Stimulated activated CD8-positive, alpha-beta memory T cell treated with anti-CD3 and anti-CD28 coated beads, Interleukin-7, amount 100 ng/mL, for 4 hours (primary cell): ENCODE measurements around the gene EPC2.

Experiments used
- DNase-seq, 2 donors: peaks; one replicate each; pipeline ENCODE4 v3.0.0-alpha.2; 2020; ENCODE audit warnings: low read depth in 2 of 2

Gene EPC2

GRCh38 chr2:148643998-148644882 lies at the start of gene EPC2:
TSS of gene EPC2 (plus strand) at chr2:148644751. CDS start at chr2:148645018, 267 bp downstream.
- peak; percentile 73 to 87 for DNase-seq

GRCh38 chr2:148596018-148596417 lies 48.5 kb upstream of the EPC2 start:
- DNase-seq: no peak

DNA sequence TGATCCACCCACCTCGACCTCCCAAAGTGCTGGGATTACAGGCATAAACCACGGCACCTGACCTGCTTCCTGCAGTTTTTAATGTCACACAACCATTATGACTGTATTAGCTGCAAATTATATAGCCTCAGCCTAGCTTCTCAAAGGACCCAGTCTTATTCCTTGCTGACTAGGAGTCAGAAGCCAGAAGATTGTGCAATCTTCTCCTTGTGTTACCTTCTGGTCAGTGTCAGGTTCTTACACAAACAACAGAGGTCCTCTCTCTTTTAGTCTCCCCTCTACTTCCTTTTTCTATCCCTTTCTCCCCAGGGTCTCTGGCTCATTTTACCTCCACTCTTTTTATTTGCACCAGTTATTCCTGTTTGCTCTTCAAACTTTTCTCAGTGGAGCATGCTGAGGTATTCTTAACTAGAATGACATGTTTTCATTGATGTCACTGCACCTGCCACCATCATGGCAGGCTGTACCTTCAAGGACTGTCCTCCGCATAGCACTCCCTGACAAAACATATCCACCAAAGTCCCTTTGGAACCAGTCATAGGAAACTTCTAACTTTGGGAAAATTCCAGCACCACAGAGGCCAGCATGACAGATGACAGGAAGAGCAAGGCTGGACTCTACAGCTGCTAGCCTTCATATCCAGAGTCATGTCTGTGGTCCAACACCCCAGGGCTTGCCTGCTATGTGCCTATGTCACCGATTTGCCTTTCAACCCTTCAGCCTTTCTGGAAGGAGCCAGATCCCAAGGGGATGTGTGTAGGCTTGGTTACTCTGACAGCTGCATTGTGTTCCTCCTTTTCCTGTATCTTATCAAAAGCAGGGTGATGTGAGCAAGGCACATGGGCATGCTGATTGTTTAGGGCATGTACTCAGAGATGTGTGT lies 45.2 kb upstream of the EPC2 start:
- DNase-seq: no peak

DNA sequence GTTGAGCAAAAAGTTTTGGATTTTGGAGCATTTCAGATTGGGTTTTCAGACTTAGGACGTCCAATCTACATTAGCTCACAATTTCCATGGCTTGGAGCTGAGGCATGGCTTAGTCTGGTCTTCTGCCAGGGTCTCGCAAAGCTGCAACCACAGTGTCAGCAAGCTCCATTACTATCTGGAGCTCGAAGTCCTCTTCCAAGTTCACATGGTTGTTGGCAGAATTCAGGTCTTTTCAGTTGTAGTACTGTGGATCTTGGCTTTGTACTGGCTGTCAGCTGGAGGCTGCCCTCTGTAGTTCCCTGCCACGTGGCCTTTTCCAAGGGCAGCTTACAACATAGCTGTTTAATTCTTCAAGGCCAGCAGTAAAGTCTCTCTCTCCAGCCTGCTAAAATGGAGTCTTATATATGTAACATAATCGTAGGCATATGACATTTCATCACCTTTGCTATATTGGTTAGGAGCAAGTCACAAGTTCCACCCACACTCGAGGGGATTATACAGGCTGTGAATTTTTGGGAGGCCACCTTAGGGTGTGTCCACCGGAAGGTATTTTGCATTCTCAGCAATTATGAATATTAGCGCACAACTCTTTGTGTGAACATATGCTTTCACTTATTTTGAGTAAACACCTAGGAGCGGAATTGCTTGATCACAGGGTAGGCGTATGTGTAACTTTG lies 41.5 kb upstream of the EPC2 start:
- no peak for DNase-seq

GRCh38 chr2:148603562-148603920 lies 41.0 kb upstream of the EPC2 start:
- DNase-seq: no peak

DNA sequence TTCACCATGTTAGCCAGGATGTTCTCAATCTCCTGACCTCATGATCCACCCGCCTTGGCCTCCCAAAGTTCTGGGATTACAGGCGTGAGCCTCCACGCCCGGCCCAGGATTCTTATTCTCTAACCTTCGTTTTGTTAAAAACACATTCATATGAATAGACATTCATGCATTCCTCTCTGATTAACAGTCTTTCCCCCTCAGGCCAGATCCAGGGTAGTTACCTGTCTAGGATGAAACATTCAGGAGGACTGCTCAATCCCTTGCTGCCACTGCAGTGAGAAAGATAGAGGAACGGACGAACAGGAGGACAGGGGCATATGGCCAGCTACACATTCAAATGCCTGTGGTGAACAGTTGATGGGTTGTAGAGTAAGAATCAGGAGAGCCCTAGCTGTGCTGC lies 39.6 kb upstream of the EPC2 start:
- no peak for DNase-seq

GRCh38 chr2:148607566-148607965 lies 37.0 kb upstream of the EPC2 start:
- DNase-seq: no peak

DNA sequence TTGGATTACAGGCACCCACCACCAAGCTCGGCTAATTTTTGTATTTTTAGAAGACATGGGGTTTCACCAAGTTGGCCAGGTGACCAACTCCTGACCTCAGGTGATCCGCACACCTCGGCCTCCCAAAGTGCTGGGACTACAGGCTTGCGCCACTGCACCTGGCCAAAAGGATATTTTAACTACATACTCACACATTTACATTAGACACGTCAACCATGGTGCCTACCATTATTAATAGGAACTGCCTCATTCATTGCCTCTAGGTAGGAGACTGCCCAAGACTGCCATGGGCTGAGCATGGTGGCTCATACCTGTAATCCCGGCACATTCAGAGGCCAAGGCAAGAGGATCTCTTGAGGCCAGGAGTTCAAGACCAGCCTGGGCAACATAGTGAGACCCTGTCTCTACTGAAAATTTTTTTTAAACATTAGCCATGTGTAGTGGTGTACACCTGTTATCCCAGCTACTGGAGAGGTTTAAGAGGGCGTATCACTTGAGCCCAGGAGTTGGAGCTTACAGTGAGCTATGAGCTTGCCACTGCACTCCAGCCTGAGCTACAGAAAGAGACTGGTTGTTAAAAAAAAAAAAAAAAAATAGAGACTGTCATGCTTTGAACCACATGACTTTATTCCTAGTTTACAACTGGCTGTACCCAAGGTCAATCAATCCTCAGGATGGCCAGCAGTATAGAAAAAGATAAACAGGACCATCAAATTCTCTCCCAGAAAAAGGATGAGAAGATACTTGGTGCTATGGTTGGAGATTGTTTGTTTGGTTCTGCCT lies 31.1 kb upstream of the EPC2 start:
- DNase-seq: no peak

- no peak for DNase-seq
These were observed 30.6 kb upstream of the EPC2 start for GRCh38 chr2:148614014-148614321.

- DNase-seq: no peak
These were observed 30.1 kb upstream of the EPC2 start for GRCh38 chr2:148614322-148615049.

- DNase-seq: no peak
These were observed 29.1 kb upstream of the EPC2 start for GRCh38 chr2:148615381-148615841.

GRCh38 chr2:148616662-148617061 lies 27.9 kb upstream of the EPC2 start:
- no peak for DNase-seq

DNA sequence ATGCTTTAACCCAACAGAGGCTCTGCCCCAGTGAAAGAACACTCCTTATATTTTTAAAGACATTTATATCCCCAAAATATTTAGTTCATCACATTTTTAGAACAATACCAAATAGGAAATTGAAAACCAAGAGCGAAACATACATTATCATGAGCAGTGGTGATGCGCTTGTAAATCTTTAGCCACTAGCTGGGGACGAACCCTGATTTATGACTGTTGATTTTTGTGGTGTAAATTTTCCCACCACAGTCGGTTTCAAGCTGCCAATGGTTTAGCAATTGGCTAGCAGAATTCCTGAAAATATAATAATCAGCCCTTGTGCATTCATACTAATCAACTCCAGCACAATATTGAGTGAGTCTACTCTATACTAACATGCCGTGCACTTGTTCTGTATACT lies 27.3 kb upstream of the EPC2 start:
- no peak for DNase-seq

GRCh38 chr2:148619560-148620195 lies 24.9 kb upstream of the EPC2 start:
- DNase-seq: no peak

DNA sequence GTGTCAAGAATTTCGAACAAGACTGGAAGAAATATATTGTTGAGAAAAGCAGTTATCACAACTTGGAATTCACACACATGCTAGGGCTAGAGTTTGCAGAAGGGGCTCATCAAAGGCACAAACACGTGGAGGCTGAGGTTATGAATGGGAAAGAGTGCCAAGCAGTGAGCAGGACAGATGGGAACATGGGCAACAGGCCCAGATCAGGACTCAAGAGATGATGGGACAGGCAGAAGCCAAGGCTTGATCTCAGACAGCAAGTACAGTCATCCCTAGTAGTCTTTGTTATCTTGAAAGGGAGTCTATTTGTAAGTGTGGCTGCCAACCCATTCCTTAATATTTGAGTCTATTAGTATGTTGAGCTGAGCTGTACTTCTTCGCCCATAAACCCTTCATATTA lies 22.2 kb upstream of the EPC2 start:
- DNase-seq: no peak

GRCh38 chr2:148623086-148623485 lies 21.5 kb upstream of the EPC2 start:
- no peak for DNase-seq

DNA sequence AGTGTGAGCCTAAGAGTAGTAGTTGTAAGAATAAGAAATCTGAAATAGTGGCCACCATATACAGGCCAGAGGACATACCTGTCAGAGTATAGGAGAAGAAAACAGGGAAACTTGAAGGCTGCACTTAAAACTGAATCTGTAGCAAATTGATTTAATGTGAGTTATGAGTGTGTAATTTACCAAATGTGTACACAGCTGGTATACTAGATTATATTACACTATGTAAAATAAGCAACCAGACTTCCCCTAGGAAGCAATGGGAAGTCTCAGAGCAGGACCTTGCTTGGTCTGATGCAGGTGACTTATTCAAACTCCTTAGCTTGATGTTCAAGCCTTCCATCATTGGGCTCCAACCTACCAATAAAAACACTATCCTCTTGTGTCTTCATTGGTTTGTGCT lies 17.3 kb upstream of the EPC2 start:
- no peak for DNase-seq

DNA sequence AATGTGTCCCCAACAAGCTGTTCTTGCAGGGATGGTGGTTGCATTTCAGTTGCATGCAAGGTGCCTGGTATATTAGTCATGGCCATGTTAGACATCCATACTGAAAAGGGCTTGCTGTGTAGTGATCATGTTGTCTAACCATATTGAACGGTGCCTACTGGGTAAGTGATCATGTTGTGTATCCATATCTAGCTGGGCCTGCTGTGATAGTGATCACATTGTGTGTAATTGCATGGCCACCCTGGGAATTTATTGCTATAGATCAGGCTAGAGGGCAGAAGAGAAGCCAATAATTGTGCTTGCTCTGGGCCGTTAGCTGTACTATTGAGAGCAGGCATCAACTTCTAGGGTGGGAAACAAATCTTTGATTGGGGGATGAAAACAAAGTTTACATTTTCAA lies 9.8 kb upstream of the EPC2 start:
- no peak for DNase-seq

GRCh38 chr2:148638543-148638942 lies 6.0 kb upstream of the EPC2 start:
- no peak for DNase-seq

DNA sequence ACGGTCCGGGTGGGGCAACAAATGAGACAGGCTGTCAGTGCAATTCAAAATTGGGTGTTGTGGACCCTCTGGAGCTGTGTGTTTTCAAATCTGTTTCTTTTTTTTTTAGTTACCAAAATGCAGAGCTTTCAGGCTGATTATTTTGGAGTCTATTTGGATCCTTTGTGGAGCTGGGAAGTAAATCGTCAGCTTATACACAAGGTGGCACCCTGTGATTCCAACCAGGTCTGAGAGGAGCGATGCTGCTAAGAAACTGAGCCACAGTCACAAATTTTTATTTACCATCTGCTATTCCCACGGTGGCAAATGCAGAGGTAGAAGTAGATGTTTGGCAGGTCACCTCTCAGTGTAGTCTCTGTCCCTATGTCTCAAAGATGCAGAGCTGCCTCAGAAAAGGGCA lies 3.8 kb upstream of the EPC2 start:
- DNase-seq: no peak
